Activated CD4-positive, alpha-beta T cell treated with anti-CD3 and anti-CD28 coated beads, Interleukin-2, Interleukin-6, amounts not matched to agents 100 ng/mL and 50 ng/mL, durations not matched to agents 16 hours and 8 hours (primary cell): ENCODE results near the gene DQX1.
"Not testable (repeated sequence)": the region's sequence is repeated elsewhere in the genome, so short reads cannot be mapped to it uniquely, and the experiment has no call there.

Experiments used
- DNase-seq: peaks from one replicate; pipeline ENCODE4 v3.0.0-alpha.2; 2020

Gene DQX1, protein sequence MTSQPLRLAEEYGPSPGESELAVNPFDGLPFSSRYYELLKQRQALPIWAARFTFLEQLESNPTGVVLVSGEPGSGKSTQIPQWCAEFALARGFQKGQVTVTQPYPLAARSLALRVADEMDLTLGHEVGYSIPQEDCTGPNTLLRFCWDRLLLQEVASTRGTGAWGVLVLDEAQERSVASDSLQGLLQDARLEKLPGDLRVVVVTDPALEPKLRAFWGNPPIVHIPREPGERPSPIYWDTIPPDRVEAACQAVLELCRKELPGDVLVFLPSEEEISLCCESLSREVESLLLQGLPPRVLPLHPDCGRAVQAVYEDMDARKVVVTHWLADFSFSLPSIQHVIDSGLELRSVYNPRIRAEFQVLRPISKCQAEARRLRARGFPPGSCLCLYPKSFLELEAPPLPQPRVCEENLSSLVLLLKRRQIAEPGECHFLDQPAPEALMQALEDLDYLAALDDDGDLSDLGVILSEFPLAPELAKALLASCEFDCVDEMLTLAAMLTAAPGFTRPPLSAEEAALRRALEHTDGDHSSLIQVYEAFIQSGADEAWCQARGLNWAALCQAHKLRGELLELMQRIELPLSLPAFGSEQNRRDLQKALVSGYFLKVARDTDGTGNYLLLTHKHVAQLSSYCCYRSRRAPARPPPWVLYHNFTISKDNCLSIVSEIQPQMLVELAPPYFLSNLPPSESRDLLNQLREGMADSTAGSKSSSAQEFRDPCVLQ

GRCh38 chr2:74525717-74526648 is at the start of gene DQX1:
TSS of gene DQX1 (minus strand) at chr2:74526231. CDS start at chr2:74525729, 502 bp downstream.
- peak; percentile 62 for DNase-seq

DNA sequence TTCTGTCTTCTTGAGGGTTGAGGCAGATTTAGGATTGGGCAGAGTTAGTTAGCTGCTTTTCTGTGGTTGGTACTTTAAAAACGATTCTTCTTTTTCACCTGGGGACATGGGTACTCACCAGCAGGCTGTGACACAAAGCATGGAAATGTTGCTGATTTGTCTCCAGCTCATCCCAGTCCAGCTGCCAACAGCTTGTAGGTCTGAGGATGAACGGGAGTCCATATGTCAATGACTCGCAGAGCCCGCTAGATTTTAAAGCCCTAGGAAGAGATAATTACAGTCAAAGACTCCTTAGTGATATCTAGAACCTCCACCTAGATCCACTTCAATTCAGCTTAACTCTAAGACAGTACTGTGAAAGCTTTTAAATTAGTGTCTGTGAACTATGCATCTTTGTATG is 49.3 kb upstream of the DQX1 start:
- no peak for DNase-seq

DNA sequence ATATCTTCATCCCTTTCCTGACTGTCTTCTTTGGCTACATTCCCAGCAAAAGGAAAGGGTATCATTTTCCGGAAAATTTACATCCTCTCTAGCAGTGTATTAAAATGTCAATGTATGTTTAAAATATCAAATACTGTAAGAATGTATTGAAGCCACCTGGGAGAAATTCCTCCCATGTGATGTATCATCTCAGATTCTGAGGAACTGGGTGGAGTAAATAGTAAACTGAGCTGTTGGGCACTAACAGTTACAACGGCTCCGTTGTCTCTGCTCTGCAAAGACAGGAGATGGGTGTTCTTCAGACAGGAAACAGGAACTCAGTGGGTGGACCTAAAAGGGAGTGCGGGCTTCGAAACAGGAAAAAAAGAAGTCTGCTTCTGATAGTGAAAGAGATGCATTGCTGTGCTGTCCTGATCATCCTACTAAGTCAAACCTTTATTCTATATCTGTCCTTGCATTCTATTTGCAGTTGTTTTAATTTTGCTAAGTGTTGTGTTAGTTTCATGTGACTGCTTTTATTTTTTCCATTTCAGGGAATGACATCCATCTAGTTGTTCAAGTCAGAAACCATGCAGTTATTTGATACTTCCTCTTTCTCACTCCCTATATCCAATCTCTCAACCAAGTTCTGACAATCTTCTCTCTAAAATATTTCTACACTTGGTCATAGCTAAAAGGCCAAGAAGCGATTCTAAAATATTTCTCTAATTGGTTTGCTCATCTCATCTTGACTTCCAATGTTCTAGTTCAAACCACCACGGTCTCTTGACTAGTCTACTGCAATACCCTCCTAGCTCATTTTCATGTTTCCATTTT is 47.9 kb upstream of the DQX1 start:
- DNase-seq, result peak; percentile 74

DNA sequence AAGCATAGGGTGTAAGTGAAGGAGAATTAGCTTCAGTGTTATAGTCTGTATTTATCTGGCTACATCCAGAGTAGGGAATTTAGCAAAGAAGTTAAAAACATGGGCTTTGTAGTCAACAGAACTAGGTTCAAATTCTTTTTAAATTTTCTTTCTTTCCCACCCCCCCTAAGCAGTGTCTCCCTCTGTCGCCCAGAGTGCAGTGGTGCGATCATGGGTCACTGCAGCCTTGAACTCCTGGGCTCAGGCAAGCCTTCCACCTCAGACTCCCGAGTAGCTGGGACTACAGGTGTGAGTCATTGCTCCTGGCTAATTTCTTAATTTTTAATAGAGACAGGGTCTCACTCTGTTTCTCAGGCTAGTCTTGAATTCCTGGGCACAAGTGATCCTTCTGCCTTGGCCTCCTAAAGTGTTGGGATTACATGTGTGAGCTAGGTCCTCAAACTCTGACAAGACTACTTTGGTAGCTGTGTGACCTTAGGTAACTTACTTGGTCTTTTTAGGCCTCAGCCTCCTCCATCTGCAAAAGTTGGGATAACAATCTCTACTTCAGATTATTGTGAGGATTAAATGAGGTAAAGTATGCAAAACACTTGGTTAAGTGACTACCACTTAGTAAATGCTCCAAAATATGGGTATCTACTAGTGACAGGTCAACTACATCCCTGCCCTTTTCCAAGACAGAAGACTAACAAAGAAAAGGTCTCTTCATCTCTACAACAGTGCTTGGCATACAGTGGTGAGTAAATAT is 46.3 kb upstream of the DQX1 start:
- no peak for DNase-seq

DNA sequence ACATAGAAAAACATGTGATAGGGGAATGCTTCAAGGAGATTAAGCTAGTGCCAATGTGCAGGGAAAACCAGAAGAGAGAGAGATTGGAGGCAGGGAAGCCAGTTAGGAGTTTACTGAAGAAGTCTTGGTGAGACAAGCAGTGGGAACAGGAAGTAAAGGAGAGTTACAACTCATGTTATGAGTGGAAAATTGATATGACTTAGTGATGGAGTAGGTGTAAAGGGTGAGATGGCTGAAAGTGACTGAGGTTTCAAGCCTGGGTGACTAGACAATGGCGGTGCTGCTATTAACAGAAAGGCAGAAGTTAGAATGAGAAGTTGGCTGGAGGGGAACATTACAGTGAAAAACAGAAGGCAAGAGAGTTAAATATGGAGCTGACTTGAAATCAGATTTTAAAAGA is 45.0 kb upstream of the DQX1 start:
- peak; percentile 50 for DNase-seq

DNA sequence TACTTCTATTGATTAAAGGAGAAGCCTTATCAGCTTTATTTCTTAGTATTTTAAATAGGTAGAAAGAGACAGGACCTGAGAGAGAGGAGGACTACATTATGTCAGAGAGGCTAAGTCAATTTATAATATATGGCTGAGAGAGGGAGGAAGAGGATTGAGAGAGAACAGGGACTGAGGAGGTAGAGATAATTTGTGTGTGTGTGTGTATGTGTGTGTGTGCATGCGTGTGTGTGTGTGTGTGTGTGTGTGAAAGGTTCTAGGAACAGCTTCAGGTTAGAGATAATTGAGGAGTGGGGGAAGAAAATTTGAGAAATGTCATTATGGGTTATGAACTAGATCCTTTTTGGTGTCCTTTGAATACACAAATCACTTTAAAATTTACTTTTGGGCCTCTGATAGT is 43.7 kb upstream of the DQX1 start:
- DNase-seq, result no peak

DNA sequence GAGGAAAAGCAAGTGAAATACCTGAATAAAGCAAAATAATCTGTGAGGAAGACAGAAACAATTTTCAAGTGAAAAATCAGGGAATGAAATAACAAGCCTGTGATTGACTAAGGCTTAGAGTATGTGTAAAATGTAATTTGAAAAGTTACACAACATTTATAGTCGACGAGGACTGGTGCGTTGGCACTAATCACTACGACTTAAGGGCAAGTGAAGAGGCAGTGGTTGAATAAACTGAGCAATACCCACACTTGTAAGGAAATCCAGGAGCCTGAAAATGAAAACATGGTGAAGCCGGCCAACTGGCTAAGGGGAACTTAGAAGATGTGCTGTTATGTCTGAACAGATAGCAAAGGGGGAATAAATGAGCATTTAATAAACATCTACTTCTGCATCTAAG is 41.9 kb upstream of the DQX1 start:
- DNase-seq, result no peak

DNA sequence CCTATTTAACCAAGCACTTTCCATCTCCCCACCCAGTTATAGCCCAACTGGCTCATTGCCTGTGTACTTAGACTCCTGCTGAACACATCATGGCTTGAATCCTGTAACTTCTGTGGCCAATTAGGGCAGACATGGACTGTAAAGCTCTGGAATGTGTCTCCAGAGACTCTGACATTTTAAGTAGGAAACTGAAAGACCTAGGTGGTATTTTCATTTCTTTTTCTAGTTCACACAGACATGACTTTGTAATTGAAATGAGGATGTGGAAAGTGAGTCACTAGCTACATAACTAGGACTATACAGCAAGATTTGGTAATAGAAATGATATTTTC is 40.7 kb upstream of the DQX1 start:
- no peak for DNase-seq

GRCh38 chr2:74566076-74566753 is 40.2 kb upstream of the DQX1 start:
- DNase-seq, result no peak

GRCh38 chr2:74564222-74564621 is 38.2 kb upstream of the DQX1 start:
- no peak for DNase-seq

- no peak for DNase-seq
Measured at GRCh38 chr2:74562126-74562775, 36.2 kb upstream of the DQX1 start.

GRCh38 chr2:74561022-74561421 is 35.0 kb upstream of the DQX1 start:
- not testable (repeated sequence) for DNase-seq

GRCh38 chr2:74560591-74560990 is 34.6 kb upstream of the DQX1 start:
- no peak for DNase-seq

GRCh38 chr2:74559912-74560311 is 33.9 kb upstream of the DQX1 start:
- DNase-seq, result no peak

DNA sequence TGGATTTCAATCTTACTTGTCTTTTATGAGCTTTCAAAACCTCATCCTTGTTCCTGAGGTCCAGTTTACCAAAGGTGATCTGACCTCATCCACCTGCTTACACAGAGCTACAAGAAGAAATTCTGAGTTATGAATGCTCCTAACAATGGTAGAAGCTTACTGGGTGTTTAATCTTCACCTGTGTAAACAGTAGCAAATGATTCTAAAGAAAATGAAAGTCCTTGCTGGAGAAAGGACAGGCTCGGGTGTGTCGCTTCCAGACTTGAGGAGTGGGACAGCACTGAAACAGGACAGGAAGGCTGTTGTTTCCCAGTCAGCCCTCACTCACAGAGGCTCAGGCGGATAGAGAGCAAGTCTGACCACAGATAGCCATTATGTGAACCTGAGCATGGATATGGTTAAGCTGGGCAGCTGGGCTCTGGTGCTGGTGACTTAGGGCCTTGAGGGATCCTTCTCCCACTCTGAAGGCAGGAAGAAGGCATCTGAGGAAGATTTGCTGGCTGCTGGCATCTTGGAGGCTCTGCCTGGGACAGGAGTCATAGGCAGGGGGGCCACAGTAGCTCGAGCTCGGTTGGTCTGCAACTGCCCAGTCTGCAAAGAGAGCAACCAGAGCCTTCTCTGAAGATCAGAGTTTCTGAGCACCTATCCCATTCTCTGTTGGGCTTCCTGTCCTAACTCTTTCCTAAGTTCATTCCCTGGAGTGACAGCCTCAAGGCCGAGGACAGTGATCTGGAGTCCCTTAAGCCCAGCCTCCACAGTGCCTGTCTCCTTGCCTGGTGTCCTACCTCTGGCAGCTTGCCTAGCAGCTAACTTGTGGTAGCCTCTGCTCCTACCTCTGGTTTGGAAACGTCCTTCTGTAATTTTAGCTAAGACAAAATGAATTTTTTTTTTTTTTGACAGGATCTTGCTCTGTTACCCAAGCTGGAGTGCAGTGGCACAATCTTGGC is 32.5 kb upstream of the DQX1 start:
- DNase-seq, result no peak

DNA sequence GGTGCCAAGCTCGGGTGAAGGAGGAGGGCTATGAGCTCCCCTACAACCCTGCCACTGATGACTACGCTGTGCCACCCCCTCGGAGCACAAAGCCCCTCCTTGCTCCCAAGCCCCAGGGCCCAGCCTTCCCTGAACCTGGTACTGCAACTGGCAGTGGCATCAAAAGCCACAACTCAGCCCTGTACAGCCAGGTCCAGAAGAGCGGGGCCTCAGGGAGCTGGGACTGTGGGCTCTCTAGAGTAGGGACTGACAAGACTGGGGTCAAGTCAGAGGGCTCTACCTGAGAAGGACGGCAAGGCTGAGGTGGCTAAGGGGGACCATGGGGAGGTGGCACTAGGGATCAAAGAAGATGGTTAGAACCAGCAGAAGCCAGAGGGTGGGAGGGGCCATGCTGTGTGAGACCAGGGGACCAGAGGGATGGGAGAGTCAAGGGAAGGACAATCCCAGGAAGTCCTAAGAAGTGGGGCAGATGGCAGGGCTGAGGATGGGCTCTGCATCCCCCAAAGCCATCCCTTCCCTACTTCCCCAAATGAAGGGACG is 30.9 kb upstream of the DQX1 start:
- DNase-seq, result no peak

DNA sequence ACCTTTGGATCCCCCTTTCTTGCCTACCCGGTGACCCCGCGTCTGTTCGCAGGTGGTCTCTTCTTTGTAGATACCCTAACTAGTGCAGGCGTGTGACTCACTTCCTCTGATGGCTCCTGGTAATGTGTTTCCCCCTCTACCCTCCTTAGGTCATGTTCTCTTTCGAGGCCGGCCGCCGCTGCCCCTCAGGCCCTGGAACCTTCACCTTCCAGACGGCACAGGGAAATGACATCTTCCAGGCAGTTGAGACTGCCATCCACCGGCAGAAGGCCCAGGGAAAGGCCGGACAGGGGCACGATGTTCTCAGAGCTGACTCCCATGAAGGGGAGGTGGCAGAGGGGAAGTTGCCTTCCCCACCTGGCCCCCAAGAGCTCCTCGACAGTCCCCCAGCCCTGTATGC is 30.1 kb upstream of the DQX1 start:
- no peak for DNase-seq

- DNase-seq, result no peak
Measured at GRCh38 chr2:74555610-74556103, 29.6 kb upstream of the DQX1 start.
